ENCODE results near the gene FCRL5.
"Not testable (repeated sequence)": the region's sequence is repeated elsewhere in the genome, so short reads cannot be mapped to it uniquely, and the experiment has no call there.

The FCRL5 gene

GRCh38 chr1:157490467-157491165, 61.7 kb downstream of the FCRL5 start:
- DNase-seq (ENCODE audit: low read depth in 1 of 2, low spot score in 1 of 2): no peak

GRCh38 chr1:157488156-157488555, 64.2 kb downstream of the FCRL5 start:
- DNase-seq (ENCODE audit: low read depth in 1 of 2, low spot score in 1 of 2): no peak

- no peak for DNase-seq (ENCODE audit: low read depth in 1 of 2, low spot score in 1 of 2)
Measured at GRCh38 chr1:157487504-157487903, 64.8 kb downstream of the FCRL5 start.

GRCh38 chr1:157487096-157487495, 65.2 kb downstream of the FCRL5 start:
- DNase-seq (ENCODE audit: low read depth in 1 of 2, low spot score in 1 of 2): no peak

GRCh38 chr1:157486400-157486799, 65.9 kb downstream of the FCRL5 start:
- DNase-seq (ENCODE audit: low read depth in 1 of 2, low spot score in 1 of 2): not testable (repeated sequence)

- DNase-seq (ENCODE audit: low read depth in 1 of 2, low spot score in 1 of 2): no peak
Measured at GRCh38 chr1:157485793-157486192, 66.5 kb downstream of the FCRL5 start.

- DNase-seq (ENCODE audit: low read depth in 1 of 2, low spot score in 1 of 2): no peak
Measured at GRCh38 chr1:157484573-157484972, 67.7 kb downstream of the FCRL5 start.

- no peak for DNase-seq (ENCODE audit: low read depth in 1 of 2, low spot score in 1 of 2)
Measured at GRCh38 chr1:157483635-157484034, 68.7 kb downstream of the FCRL5 start.

GRCh38 chr1:157482717-157483116, 69.6 kb downstream of the FCRL5 start:
- no peak for DNase-seq (ENCODE audit: low read depth in 1 of 2, low spot score in 1 of 2)

GRCh38 chr1:157482174-157482573, 70.1 kb downstream of the FCRL5 start:
- DNase-seq (ENCODE audit: low read depth in 1 of 2, low spot score in 1 of 2): no peak

GRCh38 chr1:157478030-157478429, 74.3 kb downstream of the FCRL5 start:
- no peak for DNase-seq (ENCODE audit: low read depth in 1 of 2, low spot score in 1 of 2)

GRCh38 chr1:157477419-157477818, 74.9 kb downstream of the FCRL5 start:
- DNase-seq (ENCODE audit: low read depth in 1 of 2, low spot score in 1 of 2): no peak

- DNase-seq (ENCODE audit: low read depth in 1 of 2, low spot score in 1 of 2): no peak
Measured at GRCh38 chr1:157472959-157473358, 79.4 kb downstream of the FCRL5 start.

GRCh38 chr1:157472056-157472701, 80.1 kb downstream of the FCRL5 start:
- no peak for DNase-seq (ENCODE audit: low read depth in 1 of 2, low spot score in 1 of 2)

- no peak for DNase-seq (ENCODE audit: low read depth in 1 of 2, low spot score in 1 of 2)
Measured at GRCh38 chr1:157471531-157471930, 80.8 kb downstream of the FCRL5 start.

GRCh38 chr1:157469752-157470675, 82.3 kb downstream of the FCRL5 start:
- no peak for DNase-seq (ENCODE audit: low read depth in 1 of 2, low spot score in 1 of 2)

- no peak for DNase-seq (ENCODE audit: low read depth in 1 of 2, low spot score in 1 of 2)
Measured at GRCh38 chr1:157469300-157469699, 83.0 kb downstream of the FCRL5 start.

- DNase-seq (ENCODE audit: low read depth in 1 of 2, low spot score in 1 of 2): no peak
Measured at GRCh38 chr1:157466011-157466410, 86.3 kb downstream of the FCRL5 start.
